GM18868 (cell line): Measurements from ENCODE around the gene EPB41L4A.

ENCODE experiments used
- ATAC-seq: cut with Tn5 transposase; IDR thresholded peaks from one replicate; pipeline ENCODE4 v1.9.1; 2021; ENCODE audit warnings: mild to moderate bottlenecking, moderate library complexity; ENCODE audit not compliant: unreplicated experiment

EPB41L4A gene

DNA sequence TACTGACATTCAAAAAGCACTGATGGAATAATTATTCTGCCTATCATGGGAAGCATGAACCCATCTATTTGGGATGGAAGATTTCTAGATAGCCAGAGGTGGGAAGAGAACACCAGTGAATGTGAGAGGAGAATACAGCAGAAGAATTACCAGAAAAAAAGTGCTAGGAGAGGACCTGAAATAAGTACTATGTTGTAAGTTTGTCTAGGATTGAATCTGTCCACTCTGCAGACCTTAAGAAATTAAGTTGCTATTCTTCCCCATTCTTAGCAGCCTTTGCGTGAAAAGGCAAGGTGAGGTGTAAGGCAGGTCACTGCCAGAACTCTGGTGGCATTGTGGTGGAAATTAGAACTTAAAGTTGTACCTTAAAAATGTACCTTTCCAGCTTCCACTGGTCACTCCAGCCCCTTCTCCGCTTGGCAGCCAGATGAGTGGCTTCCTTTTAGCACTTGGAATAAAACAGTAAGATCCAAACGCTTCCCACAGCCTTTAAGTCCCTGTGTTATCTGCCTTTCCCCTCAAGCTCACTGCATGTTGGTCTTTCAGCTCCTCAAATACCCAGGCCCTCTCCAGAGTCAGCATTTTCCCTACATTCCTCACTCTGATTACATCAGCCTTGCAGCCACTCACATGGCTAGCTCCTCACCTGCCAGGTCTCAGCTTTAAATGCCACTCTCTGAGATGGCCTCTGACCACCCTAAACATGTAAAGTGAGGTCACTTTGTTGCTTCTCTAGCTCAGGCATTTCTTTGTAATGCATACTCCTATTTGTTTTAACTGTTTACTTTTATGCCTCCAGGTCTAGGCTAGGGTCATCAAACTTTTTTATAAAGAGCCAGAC is 253.0 kb downstream of the EPB41L4A start:
- ATAC-seq: no peak

DNA sequence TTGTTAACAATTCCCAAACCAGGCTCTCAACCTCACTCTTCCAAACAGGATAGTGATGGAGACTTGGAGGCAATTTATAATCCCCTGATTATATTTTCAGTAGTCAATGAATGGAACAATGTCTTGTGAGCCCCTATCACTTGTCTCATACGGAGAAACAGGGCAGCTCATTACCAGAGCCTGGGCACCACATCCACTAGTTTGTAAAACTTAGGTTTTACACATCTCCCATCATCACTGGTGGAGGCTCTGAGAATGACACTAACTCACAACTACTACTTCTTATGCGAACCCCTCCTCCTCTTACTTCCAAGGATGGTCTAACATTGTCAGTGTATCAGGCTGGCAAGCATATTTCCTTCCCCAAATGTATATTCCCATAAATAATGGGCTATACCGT is 253.7 kb downstream of the EPB41L4A start:
- no peak for ATAC-seq

DNA sequence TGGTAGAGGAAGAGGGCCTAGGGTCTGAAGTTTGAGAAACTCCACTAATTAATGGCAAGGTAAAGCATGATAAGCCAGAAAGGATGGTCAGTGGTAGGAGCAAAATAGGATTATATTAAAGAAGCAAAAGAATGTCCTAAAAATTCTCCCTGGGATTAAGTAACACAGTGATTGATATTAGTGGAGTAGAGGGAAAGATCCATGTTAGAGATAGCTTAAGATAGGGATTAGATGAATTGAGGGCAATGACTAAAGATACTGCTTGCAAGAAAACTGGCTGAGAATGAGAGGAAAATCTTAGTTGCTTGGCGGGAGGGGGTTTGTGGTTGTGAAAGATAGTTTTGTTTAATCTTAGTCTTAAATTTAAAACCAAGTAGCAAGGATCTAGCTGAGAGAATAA is 255.6 kb downstream of the EPB41L4A start:
- no peak for ATAC-seq

DNA sequence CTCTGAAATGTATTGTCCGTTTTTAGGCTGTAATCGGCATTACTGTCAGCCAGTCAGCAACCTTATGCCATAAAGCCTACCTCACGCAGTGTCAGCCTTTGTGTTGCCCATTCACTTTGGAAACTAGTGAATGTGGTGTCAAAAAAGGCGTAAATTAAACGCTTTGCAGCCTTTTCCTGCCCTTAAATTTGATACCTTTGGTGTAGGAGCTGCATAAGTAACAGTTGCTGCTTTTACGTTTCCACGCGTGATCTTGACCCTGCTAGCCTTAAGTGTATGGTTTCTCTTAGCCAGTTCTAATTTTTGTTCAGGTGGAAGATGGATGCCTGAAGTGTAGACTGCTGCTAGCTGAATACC is 257.7 kb downstream of the EPB41L4A start:
- ATAC-seq: no peak

DNA sequence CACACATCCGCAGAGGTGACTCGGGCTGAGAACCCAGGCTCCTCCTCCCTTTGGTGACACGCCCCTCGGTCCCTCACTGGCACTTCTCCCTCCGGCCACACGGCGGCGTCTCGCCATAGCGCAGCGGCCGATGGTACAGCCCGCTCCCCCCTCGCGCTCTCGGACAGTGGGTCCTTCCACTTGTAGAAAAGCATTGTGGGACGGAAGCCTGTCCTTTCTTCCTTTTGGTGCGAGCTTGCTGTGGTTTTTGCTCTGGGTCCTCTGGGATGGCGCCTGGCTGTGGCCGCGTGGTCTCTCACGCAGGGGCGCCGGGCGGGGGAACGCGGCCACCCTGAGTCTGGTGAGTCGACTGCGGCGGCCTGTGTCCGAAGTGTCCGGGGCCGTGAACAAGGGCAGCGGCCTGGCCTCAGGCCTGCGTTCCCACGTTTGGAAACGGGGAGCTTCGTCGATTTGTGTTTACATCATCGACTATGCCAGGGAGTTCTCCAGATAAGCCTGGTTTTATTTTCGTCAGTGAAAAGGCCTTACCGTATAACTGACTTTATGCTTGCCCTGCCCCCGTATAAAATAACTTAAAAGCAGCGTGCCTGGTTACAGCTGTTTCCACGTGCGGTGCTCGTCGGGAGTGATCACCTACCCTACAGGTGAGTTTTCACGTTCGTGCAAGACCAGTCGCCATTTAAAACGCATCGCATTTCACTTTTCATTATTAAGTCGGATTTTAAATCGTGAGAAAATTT is 258.3 kb downstream of the EPB41L4A start:
- ATAC-seq: peak; percentile 96

DNA sequence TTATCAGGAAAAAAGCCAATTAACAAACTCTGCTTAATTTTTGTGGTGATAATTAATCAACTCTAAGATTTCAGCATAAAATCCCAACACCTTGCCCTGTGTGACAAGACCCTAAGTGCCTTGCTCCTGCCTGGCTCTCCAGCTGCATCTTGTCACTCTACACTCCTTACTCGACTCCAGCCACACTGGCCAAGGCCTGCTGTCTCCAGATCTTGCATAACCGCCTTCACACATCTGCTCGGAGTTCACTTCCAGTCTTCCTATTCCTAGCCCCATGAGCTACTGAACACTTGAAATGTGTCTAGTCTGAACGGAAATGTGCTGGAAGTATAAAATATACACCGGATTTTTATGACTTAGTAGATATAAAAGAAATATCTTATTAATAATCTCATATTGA is 259.6 kb downstream of the EPB41L4A start:
- ATAC-seq: no peak

DNA sequence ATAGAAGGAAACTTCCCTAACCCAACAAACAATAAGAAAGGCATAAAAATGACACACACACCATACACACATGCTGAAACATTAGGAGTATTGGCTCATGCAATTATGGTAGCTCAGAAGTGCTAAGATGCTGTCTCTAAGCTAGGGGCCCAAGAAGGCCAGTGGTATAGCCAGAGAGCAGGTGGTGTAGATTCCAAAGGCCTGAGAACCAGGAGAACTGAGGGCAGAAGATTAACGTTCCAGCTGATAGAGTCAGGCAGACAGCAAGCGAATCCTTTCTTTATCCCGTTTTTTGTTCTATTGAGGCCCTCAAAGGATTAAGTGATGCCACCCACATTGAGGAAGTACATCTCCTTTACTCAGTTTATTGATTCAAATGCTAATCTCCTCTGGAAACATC is 262.9 kb downstream of the EPB41L4A start:
- ATAC-seq: no peak

DNA sequence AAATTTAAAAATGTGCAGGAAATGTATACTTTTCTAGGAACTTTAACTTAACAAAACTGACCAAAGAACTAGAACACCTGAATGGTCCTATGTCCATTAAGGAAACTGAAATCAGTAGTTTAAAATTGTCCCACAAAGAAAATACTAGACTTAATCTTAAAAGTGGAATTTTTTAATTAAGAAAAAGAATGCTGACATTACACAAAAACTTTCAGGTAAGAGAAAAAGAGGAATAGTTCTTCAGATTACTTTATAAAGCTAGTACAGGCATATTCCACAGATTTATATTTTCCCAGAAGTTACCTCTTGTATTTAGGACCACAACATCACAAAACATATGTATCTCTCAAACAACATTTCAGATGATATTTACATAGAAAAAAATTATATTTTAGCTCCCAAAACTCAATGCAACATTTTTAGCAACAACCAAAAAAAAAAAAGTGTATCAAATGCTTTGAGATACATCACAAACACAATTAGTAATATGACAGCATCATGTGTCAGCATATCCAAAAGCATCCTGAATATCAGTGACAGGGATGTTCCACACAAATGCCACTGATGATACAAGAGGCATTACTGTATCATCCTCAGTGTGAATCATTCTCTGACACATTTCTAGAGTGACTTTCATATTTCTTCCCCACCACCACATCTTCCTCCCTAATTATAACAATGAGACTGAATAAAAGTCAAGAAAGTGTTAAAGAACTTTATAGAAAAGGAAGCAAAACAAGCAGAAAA is 264.0 kb downstream of the EPB41L4A start:
- no peak for ATAC-seq

DNA sequence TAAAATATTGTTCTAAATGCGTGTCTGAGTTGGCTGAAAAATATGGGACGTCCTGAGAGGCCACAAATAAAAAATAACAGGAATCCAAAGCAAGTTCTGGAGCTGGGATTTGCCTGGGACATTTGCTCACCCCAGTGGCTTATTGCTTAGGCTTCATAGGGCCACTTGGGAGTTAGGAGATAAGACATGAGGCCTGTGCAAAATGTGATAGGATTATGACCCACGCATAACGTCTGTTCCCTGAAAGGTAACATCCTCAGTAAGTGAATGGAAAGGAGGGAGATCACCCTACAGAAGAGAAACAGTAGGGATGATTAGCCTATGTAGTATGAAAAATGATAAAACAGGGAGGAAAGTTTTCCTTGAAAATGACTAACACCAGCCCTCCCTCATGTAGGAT is 269.4 kb downstream of the EPB41L4A start:
- ATAC-seq: no peak

DNA sequence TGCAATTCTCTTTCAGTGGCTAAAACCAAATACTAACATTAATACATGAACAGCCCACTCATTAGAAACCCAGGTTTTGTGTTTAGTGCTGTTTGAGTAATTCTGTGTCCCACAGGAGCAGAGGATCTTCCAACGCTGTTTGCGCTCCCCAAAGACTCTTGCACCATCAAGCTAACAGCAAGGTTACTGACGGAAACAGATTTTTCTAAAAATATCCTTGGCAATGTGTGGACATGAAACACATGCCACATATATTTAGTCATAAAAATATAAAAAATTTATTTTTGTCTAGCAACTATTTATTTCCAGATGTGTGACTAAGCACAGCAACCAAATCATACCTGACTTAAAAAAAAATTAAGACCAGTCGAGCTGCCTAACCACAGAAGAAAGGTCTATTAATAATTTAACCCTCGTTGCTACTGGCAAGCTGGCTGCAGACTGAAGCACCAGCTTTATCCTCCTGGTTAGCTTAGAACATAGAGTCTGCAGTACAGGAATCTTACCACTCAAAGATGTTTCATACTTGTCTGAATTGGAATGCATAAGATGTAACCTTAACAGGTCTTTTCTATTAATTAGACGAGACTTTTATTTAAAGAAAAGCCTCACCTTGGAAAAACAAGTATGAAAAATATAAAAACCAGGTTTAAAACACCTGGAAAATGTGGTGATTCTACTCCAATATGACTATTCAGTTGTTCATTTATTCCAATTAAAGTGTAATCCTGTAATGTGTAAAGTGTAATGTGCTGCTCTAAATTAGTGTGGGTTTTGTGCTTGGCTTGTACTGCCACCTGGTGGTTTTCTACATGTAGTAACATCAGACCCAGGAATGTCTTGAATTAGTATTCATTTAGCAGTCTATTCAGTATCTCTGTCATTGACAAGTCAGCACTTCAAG is 272.5 kb downstream of the EPB41L4A start:
- ATAC-seq: peak; percentile 71

DNA sequence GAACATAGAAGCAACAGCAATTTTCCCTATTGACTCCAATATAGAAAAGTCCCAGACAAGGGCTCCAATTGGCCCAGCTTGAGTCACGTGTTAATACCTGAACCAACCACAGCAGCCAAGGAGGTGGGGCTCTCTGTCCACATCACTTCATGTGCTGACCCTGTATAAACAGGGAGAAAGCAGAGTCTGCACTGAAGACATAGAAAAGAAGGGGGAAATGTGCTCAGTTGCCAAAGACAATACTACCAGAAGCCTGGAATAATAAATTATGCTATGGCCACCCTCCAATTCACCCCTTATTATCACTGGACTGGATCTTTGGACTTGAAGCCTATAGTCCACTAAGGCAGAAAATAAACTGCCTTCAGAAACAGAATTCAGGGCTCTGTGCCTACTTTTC is 275.4 kb downstream of the EPB41L4A start:
- no peak for ATAC-seq

DNA sequence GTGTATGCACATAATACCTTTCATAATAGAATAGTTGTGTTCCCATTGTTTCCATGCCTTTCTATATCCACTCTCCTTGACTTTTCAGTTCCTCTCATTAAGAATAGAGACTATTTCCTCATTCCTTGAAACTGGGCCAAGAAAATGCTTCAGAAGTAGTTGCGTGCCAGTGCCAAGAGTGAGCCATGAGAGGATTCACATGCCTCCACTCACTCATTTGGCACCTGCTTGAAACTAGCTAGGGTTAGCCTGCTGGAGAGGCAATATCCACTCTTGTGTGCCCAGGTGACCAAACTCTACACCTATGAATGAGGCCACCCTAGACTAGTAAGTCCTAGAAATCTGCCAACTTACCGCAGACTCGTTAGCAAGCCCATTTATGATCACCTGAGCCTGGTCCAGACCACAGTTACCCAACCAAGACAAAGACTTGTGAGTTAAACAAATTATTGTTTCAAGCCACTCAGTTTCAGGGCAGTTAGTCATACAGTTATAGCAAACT is 276.3 kb downstream of the EPB41L4A start:
- ATAC-seq: peak; percentile 57

DNA sequence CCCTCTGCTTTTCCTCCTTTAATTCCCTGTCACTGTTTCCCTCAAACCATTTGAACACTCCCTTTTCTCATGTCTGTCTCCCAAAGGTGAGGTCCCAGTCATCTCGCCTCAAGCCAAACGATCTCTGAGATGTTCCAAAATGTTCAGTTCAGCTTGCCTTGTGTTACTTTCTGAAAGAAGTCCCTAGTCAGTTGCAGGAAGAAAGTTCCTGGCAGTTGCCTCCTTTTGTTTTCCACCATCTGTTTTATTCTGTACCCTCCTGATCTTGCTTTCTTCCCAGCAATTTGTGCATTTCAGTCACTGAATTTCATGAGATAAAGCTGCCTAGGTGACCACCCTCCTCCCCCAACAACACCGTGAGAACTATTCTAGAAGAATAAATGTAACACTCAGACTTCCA is 277.5 kb downstream of the EPB41L4A start:
- no peak for ATAC-seq

DNA sequence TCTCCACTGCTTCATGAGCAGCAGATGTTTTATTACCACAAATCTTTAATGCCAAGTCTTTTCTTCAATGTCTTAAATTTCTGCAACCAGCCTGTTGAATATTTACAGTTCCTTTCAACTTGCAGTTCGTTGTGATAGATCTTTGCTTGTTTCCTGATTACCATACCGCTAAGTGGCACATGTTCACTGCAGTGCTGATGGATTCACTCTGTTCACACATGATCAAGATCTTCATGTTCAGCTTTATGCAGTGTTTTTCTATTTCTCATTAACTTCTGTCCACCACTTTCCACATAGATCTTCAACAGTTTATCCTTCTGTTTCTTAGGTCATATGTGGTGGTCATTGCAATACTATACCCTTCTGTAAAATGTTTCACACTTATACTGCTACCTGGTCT is 280.6 kb downstream of the EPB41L4A start:
- ATAC-seq: no peak

DNA sequence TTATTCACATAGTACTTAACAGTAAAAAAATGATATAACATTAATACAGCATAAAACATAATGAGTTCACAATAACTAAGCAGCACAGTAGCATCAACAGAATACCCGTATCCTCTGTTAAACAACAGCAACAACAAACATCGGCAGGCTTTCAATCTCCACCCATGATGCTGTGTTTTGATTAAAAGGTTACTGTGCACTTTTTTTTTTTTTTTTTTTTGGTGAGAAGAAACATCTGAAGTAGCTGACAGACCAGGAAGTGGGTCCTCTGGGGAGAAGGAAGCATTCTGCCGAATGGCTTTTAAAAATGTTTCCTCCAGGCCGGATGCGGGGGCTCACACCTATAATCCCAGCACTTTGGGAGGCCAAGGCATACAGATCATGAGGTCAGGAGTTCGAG is 282.3 kb downstream of the EPB41L4A start:
- ATAC-seq: no peak

DNA sequence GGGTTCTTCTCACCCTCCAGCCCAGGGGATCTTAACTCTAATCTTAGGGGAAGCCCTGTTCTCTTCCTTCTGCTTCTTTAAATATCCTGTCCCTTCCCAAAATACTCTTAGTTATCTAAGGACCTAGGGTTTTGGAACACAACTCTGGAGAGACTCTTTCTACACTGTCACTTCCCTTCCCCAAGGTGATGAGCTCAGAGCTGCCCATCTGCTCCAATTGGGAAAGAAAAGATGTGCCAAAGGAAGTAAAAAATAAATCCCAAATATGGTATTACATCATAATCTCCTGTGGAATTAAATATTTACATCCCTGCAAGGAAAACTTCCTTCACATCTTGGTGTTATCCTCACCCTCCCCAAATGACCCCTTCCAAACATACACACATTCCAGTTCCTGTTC is 291.2 kb downstream of the EPB41L4A start:
- no peak for ATAC-seq

DNA sequence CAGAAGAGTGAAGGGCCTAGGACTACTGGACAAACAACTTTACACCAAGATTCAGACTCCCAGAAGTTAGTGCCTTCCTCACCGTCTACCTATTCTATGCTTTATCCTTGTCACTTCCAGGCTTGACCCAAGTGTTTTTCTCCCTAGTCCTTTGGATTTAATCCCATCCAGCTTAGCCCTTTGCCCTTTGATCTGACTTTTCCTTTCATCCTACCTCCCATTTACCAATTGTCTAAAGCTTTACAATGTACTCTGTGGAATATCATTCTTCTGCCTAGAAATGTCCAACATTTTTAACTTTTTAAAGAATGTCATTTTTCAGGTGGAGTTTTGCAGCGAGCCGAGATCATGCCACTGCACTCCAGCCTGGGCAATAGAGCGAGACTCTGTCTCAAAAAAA is 292.1 kb downstream of the EPB41L4A start:
- ATAC-seq: no peak

DNA sequence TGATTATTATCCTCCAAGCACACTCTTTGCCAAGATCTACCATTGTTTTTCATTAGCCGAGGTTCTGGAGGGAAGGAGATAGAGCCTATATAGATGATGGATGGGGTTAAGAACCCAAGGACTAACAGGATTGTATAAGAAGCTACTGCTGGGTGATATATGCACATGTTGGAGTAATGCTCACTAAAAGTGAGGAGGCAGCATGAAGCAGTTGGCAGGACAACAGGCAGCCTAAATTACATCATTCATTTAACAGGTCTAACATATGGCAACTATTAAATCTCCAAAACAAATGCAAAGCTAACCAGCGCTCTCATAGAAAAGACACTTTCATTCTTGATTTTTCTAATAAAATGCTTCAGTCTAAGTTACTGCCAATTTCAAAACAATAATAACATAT is 293.2 kb downstream of the EPB41L4A start:
- no peak for ATAC-seq

DNA sequence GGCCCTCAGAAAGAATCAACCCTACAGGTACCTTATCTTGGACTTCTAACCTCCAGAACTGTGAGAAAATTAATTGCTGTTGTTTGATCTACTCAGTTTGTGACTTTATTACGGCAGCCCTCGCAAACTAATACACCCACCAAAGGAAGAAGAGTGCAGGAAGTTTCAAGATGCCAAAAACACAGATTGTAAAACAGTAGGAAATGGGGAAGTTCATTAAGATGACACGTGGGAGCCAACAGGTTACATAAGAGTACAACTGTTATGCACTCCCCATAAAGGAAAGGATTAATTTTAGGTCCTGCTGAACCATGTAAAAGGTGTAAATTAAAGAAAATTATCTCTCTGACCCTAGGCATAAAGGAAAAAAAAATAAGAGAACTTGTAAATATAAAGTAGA is 294.3 kb downstream of the EPB41L4A start:
- no peak for ATAC-seq

DNA sequence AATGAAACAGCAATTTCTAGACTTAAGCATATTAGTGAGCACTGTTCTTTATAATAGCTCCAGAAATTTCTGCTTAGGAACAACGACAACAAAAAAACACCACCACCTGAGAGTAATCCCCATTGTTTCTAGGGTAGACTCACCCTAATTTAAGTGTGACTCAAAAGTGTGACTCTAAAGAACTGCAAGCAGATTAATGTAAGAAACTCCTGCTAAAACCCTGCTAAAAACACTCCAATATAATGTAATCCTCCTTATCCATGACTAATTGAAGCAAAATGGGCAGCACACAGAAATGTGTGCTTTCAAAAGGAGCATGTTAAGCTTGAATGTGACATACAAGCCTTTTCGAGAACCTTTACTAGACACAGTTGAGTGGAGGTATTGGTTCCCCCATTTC is 296.0 kb downstream of the EPB41L4A start:
- ATAC-seq: no peak

DNA sequence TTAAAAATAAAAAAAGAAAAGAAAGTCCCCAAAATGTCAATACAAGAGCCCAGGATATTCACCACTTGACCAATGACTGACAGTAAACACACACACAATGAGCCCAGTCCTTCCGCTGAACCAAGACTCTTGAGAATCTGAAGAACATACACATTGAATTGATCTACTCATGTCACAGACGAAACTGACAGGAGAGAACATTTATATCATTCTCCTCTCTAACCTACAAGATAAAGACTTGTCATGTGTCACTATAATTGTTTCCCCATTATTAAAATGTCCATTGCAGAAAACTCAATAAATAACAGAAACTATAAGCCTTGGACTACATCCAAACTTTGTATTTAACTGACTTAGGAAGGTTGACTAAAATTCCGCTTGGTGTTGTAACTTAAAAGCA is 296.7 kb downstream of the EPB41L4A start:
- no peak for ATAC-seq
